Measurements from ENCODE around the gene SPRING1. TPM values are rescaled to one million over a fixed set of nuclear protein-coding genes. Genes with fewer than 3 reads are reported as not detected.
A peak's percentile ranks its signal among the peaks of the same experiment; 100 is the strongest.

SPRING1 gene
- total RNA-seq, 1 experiment from 2014 or later = 69.6 TPM

- H3K4me1 ChIP-seq = no peaks in the 10 kb centered on the region
- Mint-ChIP-seq H3K4me3 (ENCODE audit: unreplicated experiment) (no peak overlapping the region), H3K27ac (ENCODE audit: unreplicated experiment) (no peak overlapping the region), H3K4me1 (ENCODE audit: low read depth, unreplicated experiment) (no peaks in the 10 kb centered on the region), H3K36me3 (ENCODE audit: insufficient read depth, unreplicated experiment) (peaks cover 61% of the 10 kb centered on the region), H3K9me3 (ENCODE audit: unreplicated experiment) (no peaks in the 10 kb centered on the region), H3K27me3 (ENCODE audit: insufficient read depth, unreplicated experiment) (no peaks in the 10 kb centered on the region)
- no peak overlapping the region for H3K4me3 ChIP-seq (ENCODE audit: low read depth, low read length)
- TF ChIP-seq CTCF (IDR thresholded peaks at IDR 0.05; ENCODE audit: insufficient read depth in 1 of 2, low read depth in 1 of 2, low read length in 1 of 2, severe bottlenecking in 1 of 2, unreplicated experiment in 1 of 2) = no peak
- ChIA-PET POLR2A (interaction anchor here (0.5 kb wide), 1 partner anchor 454 kb away, joined by 3 read pairs; no protein-coding TSS in a partner anchor), CTCF (no interaction called here)
- no TSS peak for BruUV-seq (replicated peaks)
- no peaks in the 10 kb centered on the region for H3K27me3 ChIP-seq (replicated peaks; ENCODE audit: control insufficient read depth, insufficient read depth, low read length)
- no peak for DNase-seq
- H3K36me3 ChIP-seq (ENCODE audit: control insufficient read depth, insufficient read depth, low read length) = 0 out of 2 replicates have a peak, but pooled peaks cover 2% of the 10 kb centered on the region
- no peaks in the 10 kb centered on the region for H3K9me3 ChIP-seq
- intact Hi-C loops (cut with micrococcal nuclease; ENCODE audit: unreplicated experiment) = no loop called here
Measured at GRCh38 chr12:116717466-116718437, 20.1 kb downstream of the SPRING1 start.

GRCh38 chr12:116714175-116714574 lies 23.7 kb downstream of the SPRING1 start:
- no peaks in the 10 kb centered on the region for H3K4me1 ChIP-seq
- no peaks in the 10 kb centered on the region for H3K9me3 Mint-ChIP-seq (ENCODE audit: unreplicated experiment)
- intact Hi-C loops (cut with micrococcal nuclease; ENCODE audit: unreplicated experiment) = no loop called here
- H3K4me3 ChIP-seq (ENCODE audit: low read depth, low read length) = no peak overlapping the region
- H3K4me1 Mint-ChIP-seq (ENCODE audit: low read depth, unreplicated experiment) = peaks cover 2% of the 10 kb centered on the region
- H3K27ac Mint-ChIP-seq (ENCODE audit: unreplicated experiment) = no peak overlapping the region
- no peaks in the 10 kb centered on the region for H3K27me3 ChIP-seq (replicated peaks; ENCODE audit: control insufficient read depth, insufficient read depth, low read length)
- no peak overlapping the region for H3K4me3 Mint-ChIP-seq (ENCODE audit: unreplicated experiment)
- no peak for TF ChIP-seq CTCF (IDR thresholded peaks at IDR 0.05; ENCODE audit: insufficient read depth in 1 of 2, low read depth in 1 of 2, low read length in 1 of 2, severe bottlenecking in 1 of 2, unreplicated experiment in 1 of 2)
- H3K9me3 ChIP-seq = no peaks in the 10 kb centered on the region
- no peaks in the 10 kb centered on the region for H3K36me3 ChIP-seq (ENCODE audit: control insufficient read depth, insufficient read depth, low read length)
- no peaks in the 10 kb centered on the region for H3K27me3 Mint-ChIP-seq (ENCODE audit: insufficient read depth, unreplicated experiment)
- CTCF ChIA-PET = no interaction called here
- H3K36me3 Mint-ChIP-seq (ENCODE audit: insufficient read depth, unreplicated experiment) = peaks cover 37% of the 10 kb centered on the region
- no TSS peak for BruUV-seq (replicated peaks)
- no peak for DNase-seq
- POLR2A ChIA-PET = no interaction called here

- Mint-ChIP-seq H3K9me3 (ENCODE audit: unreplicated experiment) (no peaks in the 10 kb centered on the region), H3K27ac (ENCODE audit: unreplicated experiment) (no peak overlapping the region), H3K27me3 (ENCODE audit: insufficient read depth, unreplicated experiment) (no peaks in the 10 kb centered on the region), H3K36me3 (ENCODE audit: insufficient read depth, unreplicated experiment) (peaks cover 36% of the 10 kb centered on the region), H3K4me1 (ENCODE audit: low read depth, unreplicated experiment) (peaks cover 8% of the 10 kb centered on the region), H3K4me3 (ENCODE audit: unreplicated experiment) (no peak overlapping the region)
- intact Hi-C loops (cut with micrococcal nuclease; ENCODE audit: unreplicated experiment) = no loop called here
- ChIA-PET POLR2A (no interaction called here), CTCF (no interaction called here)
- no peak for DNase-seq
- Histone ChIP-seq H3K36me3 (ENCODE audit: control insufficient read depth, insufficient read depth, low read length) (no peaks in the 10 kb centered on the region), H3K4me1 (no peaks in the 10 kb centered on the region), H3K9me3 (no peaks in the 10 kb centered on the region), H3K4me3 (ENCODE audit: low read depth, low read length) (no peak overlapping the region), H3K27me3 (replicated peaks; ENCODE audit: control insufficient read depth, insufficient read depth, low read length) (no peaks in the 10 kb centered on the region)
- no peak for TF ChIP-seq CTCF (IDR thresholded peaks at IDR 0.05; ENCODE audit: insufficient read depth in 1 of 2, low read depth in 1 of 2, low read length in 1 of 2, severe bottlenecking in 1 of 2, unreplicated experiment in 1 of 2)
- BruUV-seq (replicated peaks) = TSS peak; percentile 21
Measured at GRCh38 chr12:116713527-116713926, 24.3 kb downstream of the SPRING1 start.

All from Caco-2 (cell line).